HFF-Myc (cell line): Measurements from ENCODE around the gene ENAH.

Experiments
- DNase-seq: peaks from one replicate; pipeline ENCODE4 v3.0.0-alpha.2; 2011; ENCODE audit warnings: low read depth; ENCODE audit errors: extremely low read depth
- H3K4me3 ChIP-seq: replicated peaks from 2 replicates; pipeline ENCODE4 v1.5.1; 2011; ENCODE audit warnings: low read depth, mild to moderate bottlenecking, control low read depth, low read length
- CTCF ChIP-seq: IDR thresholded peaks from 2 replicates; pipeline ENCODE4 v1.5.1; 2012; ENCODE audit warnings: mild to moderate bottlenecking, low read depth, low read length, control low read depth; ENCODE audit errors: missing control alignments

The ENAH gene

GRCh38 chr1:225580238-225581099 is 72.5 kb downstream of the ENAH start:
- DNase-seq: no peak
- no peak for TF ChIP-seq CTCF
- no peak overlapping the region for H3K4me3 ChIP-seq

DNA sequence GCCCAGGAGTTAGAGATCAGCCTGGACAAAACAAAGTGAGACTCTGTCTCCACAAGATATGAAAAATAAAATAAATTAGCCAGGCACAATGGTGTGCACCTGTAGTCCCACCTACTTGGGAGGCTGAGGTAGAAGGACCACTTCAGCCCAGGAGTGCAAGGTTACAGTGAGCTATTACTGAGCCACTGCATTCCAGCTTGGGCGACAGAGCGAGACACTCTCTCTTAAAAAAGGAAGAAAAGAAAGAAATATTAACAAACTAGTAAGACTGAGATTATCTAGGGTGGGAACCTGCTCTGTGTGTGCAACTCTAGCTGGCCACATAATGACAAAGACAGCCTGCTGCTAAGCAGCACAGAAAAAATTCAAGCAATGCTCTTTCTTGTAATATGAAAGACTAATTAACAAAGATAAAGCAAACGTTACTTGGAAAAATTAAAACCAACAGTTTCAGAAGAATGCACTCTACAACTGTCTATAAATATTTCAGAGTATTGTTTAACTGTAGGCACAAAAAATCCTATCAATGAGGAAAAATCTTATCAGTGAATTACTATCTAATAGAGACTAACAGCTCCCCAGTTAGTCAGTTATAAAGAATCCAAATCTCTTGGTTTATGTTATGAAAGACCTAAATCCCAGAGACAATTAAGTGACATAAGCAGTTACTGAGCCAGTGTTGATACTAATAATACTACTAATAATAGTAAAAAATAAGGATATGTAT is 74.5 kb downstream of the ENAH start:
- no peak for TF ChIP-seq CTCF
- H3K4me3 ChIP-seq: no peak overlapping the region
- DNase-seq: no peak

DNA sequence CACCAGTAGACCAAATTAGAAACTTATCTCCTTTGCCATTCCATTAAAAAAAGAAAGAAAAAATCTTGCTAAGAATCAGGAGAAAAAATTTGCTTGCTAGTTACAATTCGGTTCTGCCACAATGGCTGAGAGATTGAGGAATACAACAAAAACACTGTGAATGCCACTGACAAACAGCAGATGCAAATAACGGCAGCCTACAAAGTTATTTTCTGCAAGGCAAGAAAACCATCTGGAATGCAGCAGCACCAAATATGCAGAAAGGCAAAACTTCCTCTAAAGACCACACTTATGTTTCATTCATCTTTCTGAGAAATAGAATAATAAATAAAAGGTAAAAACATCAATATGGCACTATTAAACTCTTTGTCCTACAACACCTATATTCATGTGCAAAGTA is 75.7 kb downstream of the ENAH start:
- TF ChIP-seq CTCF: no peak
- no peak overlapping the region for H3K4me3 ChIP-seq
- no peak for DNase-seq

DNA sequence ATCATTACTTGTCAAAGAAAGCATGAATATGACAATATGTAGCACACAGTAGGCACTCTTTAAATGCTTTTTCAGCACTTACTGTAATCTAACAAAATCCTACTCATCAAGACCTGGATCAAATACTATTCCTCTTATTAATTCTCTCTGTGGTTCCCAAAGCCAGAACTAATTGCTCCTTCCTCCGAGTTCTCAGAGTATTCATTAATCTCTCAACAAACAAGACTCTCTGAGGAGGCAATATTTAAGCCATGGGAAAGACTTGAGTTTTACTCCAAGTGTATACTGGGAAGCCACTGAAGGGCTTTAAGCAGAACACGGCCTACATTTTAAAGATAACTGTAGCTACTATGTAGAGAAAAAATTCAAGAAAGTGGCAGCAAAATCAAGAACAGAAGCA is 79.7 kb downstream of the ENAH start:
- no peak for DNase-seq
- TF ChIP-seq CTCF: no peak
- no peak overlapping the region for H3K4me3 ChIP-seq

GRCh38 chr1:225572422-225572821 is 80.5 kb downstream of the ENAH start:
- no peak overlapping the region for H3K4me3 ChIP-seq
- no peak for DNase-seq
- TF ChIP-seq CTCF: no peak

DNA sequence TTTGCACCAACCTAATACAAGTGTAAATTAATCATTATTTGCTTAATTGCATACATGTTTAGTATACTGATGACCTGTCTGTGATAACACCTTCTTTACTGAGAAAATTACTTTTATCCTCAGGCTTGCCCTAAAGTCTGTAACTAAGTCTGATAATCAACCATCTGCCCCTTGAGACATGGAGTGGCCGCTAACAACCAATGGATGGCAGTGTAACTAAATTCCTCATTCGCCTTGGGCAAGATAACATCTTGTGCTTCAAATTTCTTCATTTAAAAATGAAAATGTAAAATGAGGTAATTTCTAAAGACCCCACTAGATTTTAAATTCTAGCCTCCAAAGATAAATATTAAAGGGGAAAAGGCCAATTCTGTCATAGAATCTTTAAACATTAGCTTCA is 85.1 kb downstream of the ENAH start:
- no peak for TF ChIP-seq CTCF
- no peak overlapping the region for H3K4me3 ChIP-seq
- DNase-seq: no peak

DNA sequence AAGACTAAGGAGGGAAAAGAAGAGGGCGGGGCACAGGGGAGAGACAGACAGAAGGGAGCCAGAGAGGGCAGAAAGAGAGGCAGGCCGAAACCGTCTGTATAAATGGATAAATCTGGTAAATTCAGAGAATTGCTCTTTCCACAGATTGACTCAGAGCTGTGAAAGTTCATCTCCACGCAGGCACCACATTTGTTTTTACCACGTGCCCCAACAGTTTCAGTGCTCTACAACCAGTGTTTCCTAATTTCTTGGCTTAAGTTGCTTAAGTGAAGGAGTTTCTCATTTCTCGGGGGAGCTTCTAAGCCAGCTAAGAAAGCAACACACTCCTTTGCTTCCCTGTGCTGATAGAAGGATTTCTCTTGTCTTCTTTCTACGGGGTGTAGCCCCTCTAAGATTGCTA is 87.1 kb downstream of the ENAH start:
- no peak for DNase-seq
- no peak for TF ChIP-seq CTCF
- no peak overlapping the region for H3K4me3 ChIP-seq
